CD4-positive, CD25-positive, alpha-beta regulatory T cell (primary cell): ENCODE data around the gene UBA1. TPM values are rescaled to one million over a fixed set of nuclear protein-coding genes. Genes with fewer than 3 reads are reported as not detected.

ENCODE experiments used
- ATAC-seq, 2 donors: fragments of 150-1000 bp; cut with Tn5 transposase; one replicate each; pipeline ENCODE4 v1.10.0; 2021; ENCODE audit warnings: low read depth in 2 of 2, moderate number of reproducible peaks in 2 of 2, moderate library complexity in 1 of 2
- DNase-seq, 3 donors: peaks; one replicate each; pipeline versions ENCODE4 v3.0.0 to v3.0.0-alpha.2; 2012 to 2022; ENCODE audit warnings: mixed read lengths in 1 of 3
- H3K27ac ChIP-seq: one replicate; pipeline ENCODE4 v1.7.0; 2013; ENCODE audit warnings: mild to moderate bottlenecking, low read length; ENCODE audit not compliant: insufficient read depth, poor library complexity, severe bottlenecking
- H3K27me3 ChIP-seq: one replicate; pipeline ENCODE4 v1.7.0; 2013; ENCODE audit warnings: low read length; ENCODE audit not compliant: control insufficient read depth, insufficient read depth
- H3K36me3 ChIP-seq: one replicate; pipeline ENCODE4 v1.7.0; 2013; ENCODE audit warnings: mild to moderate bottlenecking, low read length, moderate library complexity; ENCODE audit not compliant: control insufficient read depth, insufficient read depth
- H3K4me1 ChIP-seq: 2 replicates; pipeline ENCODE4 v1.7.0; 2013; ENCODE audit warnings: mild to moderate bottlenecking, low read length; ENCODE audit not compliant: insufficient read depth, control insufficient read depth, poor library complexity, severe bottlenecking
- H3K4me3 ChIP-seq: one replicate; pipeline ENCODE4 v1.7.0; 2013; ENCODE audit warnings: low read depth, mild to moderate bottlenecking, low read length, moderate library complexity
- H3K9me3 ChIP-seq, 2 experiments: 1 replicate in 1 of 2; 2 replicates in 1 of 2; pipeline ENCODE4 v1.7.0; 2013; ENCODE audit warnings: low read length in 2 of 2, mild to moderate bottlenecking in 1 of 2, moderate library complexity in 1 of 2; ENCODE audit not compliant: control insufficient read depth in 2 of 2
- H3K27ac Mint-ChIP-seq, 3 donors: one replicate each; pipeline ENCODE4 v1.8.0; 2020 to 2022; ENCODE audit warnings: mild to moderate bottlenecking in 3 of 3, mixed read lengths in 3 of 3, moderate library complexity in 2 of 3
- H3K27me3 Mint-ChIP-seq: one replicate; pipeline ENCODE4 v1.8.0; 2022; ENCODE audit warnings: mild to moderate bottlenecking, mixed read lengths
- H3K36me3 Mint-ChIP-seq: one replicate; pipeline ENCODE4 v1.8.0; 2020; ENCODE audit warnings: mixed read lengths
- H3K4me1 Mint-ChIP-seq, 4 donors: one replicate each; pipeline ENCODE4 v1.8.0; 2020 to 2022; ENCODE audit warnings: mixed read lengths in 4 of 4, mild to moderate bottlenecking in 1 of 4
- H3K4me3 Mint-ChIP-seq, 4 donors: one replicate each; pipeline ENCODE4 v1.8.0; 2020 to 2022; ENCODE audit warnings: mild to moderate bottlenecking in 4 of 4, mixed read lengths in 4 of 4, moderate library complexity in 3 of 4
- H3K9me3 Mint-ChIP-seq, 7 donors: one replicate each; pipeline ENCODE4 v1.8.0; 2020 to 2022; ENCODE audit warnings: mixed read lengths in 7 of 7, mild to moderate bottlenecking in 3 of 7, moderate library complexity in 2 of 7
- polyA plus RNA-seq, 4 donors: library from polyadenylated mRNA; unstranded; fragments of 300-500 nt; fragmentation: Illumina TruSeq; gene quantifications; one replicate each; pipeline ENCODE4 v1.2.3, GENCODE V29; 2021
- total RNA-seq: library from RNA; stranded (reverse); gene quantifications from one replicate; pipeline ENCODE4 v1.2.3, GENCODE V29; 2022

UBA1 gene
- total and polyA plus RNA-seq, 5 donors from 2014 or later: 163 to 210 (median 173) TPM

- no peak overlapping the region for H3K27ac ChIP-seq
- H3K4me3 ChIP-seq: no peak overlapping the region
- ATAC-seq (no peak), DNase-seq (no peak)
- Mint-ChIP-seq H3K27ac (no peak overlapping the region), H3K4me1 (peaks cover 10 to 31% (median 15%) of the 10 kb centered on the region in 4 donors), H3K27me3 (no peaks in the 10 kb centered on the region), H3K4me3 (peak overlapping the region in 1 of 4 donors; percentile 32), H3K9me3 (no peaks in the 10 kb centered on the region), H3K36me3 (peaks cover 49% of the 10 kb centered on the region)
- H3K27me3 ChIP-seq: no peaks in the 10 kb centered on the region
- peaks cover 35% of the 10 kb centered on the region for H3K36me3 ChIP-seq
- H3K9me3 ChIP-seq: no peaks in the 10 kb centered on the region
- H3K4me1 ChIP-seq: peaks cover 16% of the 10 kb centered on the region
Observed at GRCh38 chrX:47224266-47224895, 30.8 kb downstream of the UBA1 start.

- Mint-ChIP-seq H3K27ac (no peak overlapping the region), H3K4me3 (no peak overlapping the region), H3K27me3 (no peaks in the 10 kb centered on the region), H3K4me1 (peaks cover 11 to 26% (median 14%) of the 10 kb centered on the region in 4 donors), H3K9me3 (no peaks in the 10 kb centered on the region), H3K36me3 (peaks cover 50% of the 10 kb centered on the region)
- peaks cover 35% of the 10 kb centered on the region for H3K36me3 ChIP-seq
- DNase-seq: no peak
- no peak for ATAC-seq
- H3K4me1 ChIP-seq: peaks cover 11% of the 10 kb centered on the region
- H3K4me3 ChIP-seq: no peak overlapping the region
- no peaks in the 10 kb centered on the region for H3K9me3 ChIP-seq
- H3K27me3 ChIP-seq: no peaks in the 10 kb centered on the region
- no peak overlapping the region for H3K27ac ChIP-seq
Observed at GRCh38 chrX:47224896-47225290, 31.3 kb downstream of the UBA1 start.

- peaks cover 55% of the 10 kb centered on the region for H3K36me3 Mint-ChIP-seq
- H3K27ac ChIP-seq: no peak overlapping the region
- DNase-seq: no peak
- no peaks in the 10 kb centered on the region for H3K9me3 ChIP-seq
- H3K27ac Mint-ChIP-seq: peak overlapping the region in 1 of 3 donors; percentile 85
- peaks cover 35% of the 10 kb centered on the region for H3K36me3 ChIP-seq
- ATAC-seq: no peak
- no peaks in the 10 kb centered on the region for H3K27me3 Mint-ChIP-seq
- peak overlapping the region in 1 of 4 donors; percentile 36 for H3K4me3 Mint-ChIP-seq
- H3K4me1 Mint-ChIP-seq: peaks cover 0 to 15% (median 6%) of the 10 kb centered on the region in 4 donors
- H3K27me3 ChIP-seq: no peaks in the 10 kb centered on the region
- H3K9me3 Mint-ChIP-seq: peaks cover 0 to 1% (median 0%) of the 10 kb centered on the region in 7 donors
- no peak overlapping the region for H3K4me3 ChIP-seq
- no peaks in the 10 kb centered on the region for H3K4me1 ChIP-seq
Observed at GRCh38 chrX:47226071-47226470, 32.4 kb downstream of the UBA1 start.

GRCh38 chrX:47226531-47227333 is 33.1 kb downstream of the UBA1 start:
- no peaks in the 10 kb centered on the region for H3K27me3 Mint-ChIP-seq
- no peaks in the 10 kb centered on the region for H3K9me3 ChIP-seq
- ATAC-seq (no peak), DNase-seq (no peak)
- H3K4me3 ChIP-seq: no peak overlapping the region
- H3K9me3 Mint-ChIP-seq: peaks cover 0 to 1% (median 0%) of the 10 kb centered on the region in 7 donors
- no peak overlapping the region for H3K27ac ChIP-seq
- peaks cover 35% of the 10 kb centered on the region for H3K36me3 ChIP-seq
- H3K4me1 Mint-ChIP-seq: peaks cover 0 to 11% (median 5%) of the 10 kb centered on the region in 4 donors
- H3K4me3 Mint-ChIP-seq: peak overlapping the region in 1 of 4 donors; percentile 51
- peak overlapping the region in 1 of 3 donors; percentile 85 for H3K27ac Mint-ChIP-seq
- peaks cover 60% of the 10 kb centered on the region for H3K36me3 Mint-ChIP-seq
- H3K4me1 ChIP-seq: no peaks in the 10 kb centered on the region
- H3K27me3 ChIP-seq: no peaks in the 10 kb centered on the region

- Histone ChIP-seq H3K4me3 (no peak overlapping the region), H3K9me3 (no peaks in the 10 kb centered on the region), H3K36me3 (peaks cover 35% of the 10 kb centered on the region), H3K27ac (no peak overlapping the region), H3K27me3 (no peaks in the 10 kb centered on the region), H3K4me1 (peaks cover under 1% of the 10 kb centered on the region)
- DNase-seq (no peak), ATAC-seq (no peak)
- Mint-ChIP-seq H3K4me1 (peaks cover 0 to 10% (median 3%) of the 10 kb centered on the region in 4 donors), H3K27me3 (no peaks in the 10 kb centered on the region), H3K27ac (no peak overlapping the region), H3K36me3 (peaks cover 60% of the 10 kb centered on the region), H3K4me3 (peak overlapping the region in 1 of 4 donors; percentile 51), H3K9me3 (peaks cover 0 to 1% (median 0%) of the 10 kb centered on the region in 7 donors)
Observed at GRCh38 chrX:47227334-47227583, 33.6 kb downstream of the UBA1 start.

GRCh38 chrX:47228550-47229270 is 35.1 kb downstream of the UBA1 start:
- H3K27ac ChIP-seq: no peak overlapping the region
- H3K4me3 Mint-ChIP-seq: peak overlapping the region in 1 of 4 donors; percentile 51
- no peak for ATAC-seq
- H3K9me3 Mint-ChIP-seq: peaks cover 0 to 1% (median 0%) of the 10 kb centered on the region in 7 donors
- no peaks in the 10 kb centered on the region for H3K27me3 Mint-ChIP-seq
- no peak overlapping the region for H3K4me3 ChIP-seq
- peaks cover 0 to 21% (median 3%) of the 10 kb centered on the region in 4 donors for H3K4me1 Mint-ChIP-seq
- peak overlapping the region in 1 of 3 donors; percentile 64 for H3K27ac Mint-ChIP-seq
- no peaks in the 10 kb centered on the region for H3K9me3 ChIP-seq
- H3K36me3 ChIP-seq: peaks cover 35% of the 10 kb centered on the region
- peaks cover 54% of the 10 kb centered on the region for H3K36me3 Mint-ChIP-seq
- H3K27me3 ChIP-seq: no peaks in the 10 kb centered on the region
- H3K4me1 ChIP-seq: peaks cover 6% of the 10 kb centered on the region
- DNase-seq: no peak

GRCh38 chrX:47229427-47229826 is 35.8 kb downstream of the UBA1 start:
- Mint-ChIP-seq H3K36me3 (peaks cover 48% of the 10 kb centered on the region), H3K4me3 (no peak overlapping the region), H3K27ac (peak overlapping the region in 1 of 3 donors; percentile 87), H3K4me1 (peaks cover 0 to 23% (median 3%) of the 10 kb centered on the region in 4 donors), H3K9me3 (peaks cover 0 to 1% (median 0%) of the 10 kb centered on the region in 7 donors), H3K27me3 (no peaks in the 10 kb centered on the region)
- ATAC-seq: no peak
- Histone ChIP-seq H3K4me3 (no peak overlapping the region), H3K9me3 (no peaks in the 10 kb centered on the region), H3K36me3 (peaks cover 28% of the 10 kb centered on the region), H3K4me1 (peaks cover 11% of the 10 kb centered on the region), H3K27ac (no peak overlapping the region), H3K27me3 (no peaks in the 10 kb centered on the region)
- DNase-seq: no peak
